ENCODE results near the gene SH3D21. TPM values are rescaled to one million over a fixed set of nuclear protein-coding genes. Genes with fewer than 3 reads are reported as not detected.

SH3D21 gene
- total RNA-seq, 4 donors from 2014 or later: 12.7 to 143 (median 15.9) TPM

- in situ Hi-C loops (cut with MboI; ENCODE audit: low pct_ligation_motif_present in 1 of 4, low pct_unique_long_range_greater_than_20kb in 1 of 4, low sequenced_read_pairs in 3 of 4) (no loop called here), intact Hi-C loops (cut with DNase I; ENCODE audit: low total_unique reads) (no loop called here)
- Histone ChIP-seq H3K27ac (no peak overlapping the region), H3K4me3 (no peak overlapping the region), H3K4me1 (peaks cover 0 to 12% (median 11%) of the 10 kb centered on the region in 4 donors), H3K9me3 (no peaks in the 10 kb centered on the region), H3K36me3 (peaks cover 0 to 37% (median 8%) of the 10 kb centered on the region in 4 donors), H3K27me3 (no peaks in the 10 kb centered on the region)
- DNase-seq: no peak
- WGBS, 2 donors (ENCODE audit: low coverage in 1 of 2): 89% methylated on average over 7 of the region's 7 CpGs; no CpG with 5 or more reads in 1 of the 2 donors
- TF ChIP-seq POLR2A (IDR thresholded peaks at IDR 0.05): no peak
- TF ChIP-seq POLR2AphosphoS5 (IDR thresholded peaks at IDR 0.05): no peak
- TF ChIP-seq CTCF (IDR thresholded peaks at IDR 0.05): no peak
- TF ChIP-seq EP300 (IDR thresholded peaks at IDR 0.05; ENCODE audit: low read depth): no peak
Observed at GRCh38 chr1:36345353-36345752, 39.2 kb downstream of the SH3D21 start.

GRCh38 chr1:36346741-36347370, 40.7 kb downstream of the SH3D21 start:
- peaks cover 0 to 28% (median 8%) of the 10 kb centered on the region in 4 donors for H3K36me3 ChIP-seq
- intact Hi-C loops (cut with DNase I; ENCODE audit: low total_unique reads) (no loop called here), in situ Hi-C loops (cut with MboI; ENCODE audit: low pct_ligation_motif_present in 1 of 4, low pct_unique_long_range_greater_than_20kb in 1 of 4, low sequenced_read_pairs in 3 of 4) (no loop called here)
- no peaks in the 10 kb centered on the region for H3K27me3 ChIP-seq
- TF ChIP-seq CTCF (IDR thresholded peaks at IDR 0.05) (no peak), EP300 (IDR thresholded peaks at IDR 0.05; ENCODE audit: low read depth) (no peak), POLR2A (IDR thresholded peaks at IDR 0.05) (no peak), POLR2AphosphoS5 (IDR thresholded peaks at IDR 0.05) (no peak)
- H3K4me1 ChIP-seq: peaks cover under 1 to 26% (median 24%) of the 10 kb centered on the region in 4 donors
- H3K9me3 ChIP-seq: no peaks in the 10 kb centered on the region
- H3K27ac ChIP-seq: no peak overlapping the region
- DNase-seq: no peak
- no peak overlapping the region for H3K4me3 ChIP-seq
- WGBS, 2 donors (ENCODE audit: low coverage in 1 of 2): 57 to 95% methylated on average over 1 to 8 of the region's 8 CpGs

DNA sequence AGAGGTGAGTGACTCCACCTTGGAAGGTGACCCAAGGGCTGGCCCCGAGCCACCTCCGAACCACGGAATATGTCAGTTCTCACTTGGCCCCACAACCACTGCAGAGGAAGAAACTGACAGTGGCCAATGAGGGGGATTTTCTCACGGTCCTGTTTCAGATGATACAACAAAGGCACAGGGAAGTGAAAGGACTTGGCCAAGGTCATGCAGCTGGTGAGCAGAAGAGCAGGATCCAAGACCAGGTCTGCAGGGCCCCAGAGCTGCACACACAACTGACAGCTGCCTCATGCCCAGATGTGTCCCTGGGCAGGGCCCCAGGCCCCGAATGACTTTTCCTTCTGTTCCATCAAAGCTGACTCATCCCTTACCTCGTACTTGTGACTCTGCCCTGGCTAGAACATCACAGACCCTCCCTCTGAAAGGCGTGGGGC, 43.1 kb downstream of the SH3D21 start:
- H3K36me3 ChIP-seq: peaks cover 0 to 33% (median 11%) of the 10 kb centered on the region in 4 donors
- peaks cover 4 to 31% (median 28%) of the 10 kb centered on the region in 4 donors for H3K4me1 ChIP-seq
- no peak overlapping the region for H3K4me3 ChIP-seq
- no peak for DNase-seq
- no peak for TF ChIP-seq POLR2A (IDR thresholded peaks at IDR 0.05)
- 57 to 100% methylated on average over 1 to 7 of the region's 7 CpGs for WGBS, 2 donors (ENCODE audit: low coverage in 1 of 2)
- in situ Hi-C loops (cut with MboI; ENCODE audit: low pct_ligation_motif_present in 1 of 4, low pct_unique_long_range_greater_than_20kb in 1 of 4, low sequenced_read_pairs in 3 of 4): no loop called here
- H3K27ac ChIP-seq: peak overlapping the region; percentile 57 to 75 (median 64)
- H3K27me3 ChIP-seq: no peaks in the 10 kb centered on the region
- intact Hi-C loops (cut with DNase I; ENCODE audit: low total_unique reads): no loop called here
- H3K9me3 ChIP-seq: no peaks in the 10 kb centered on the region

- 86% methylated on average over 16 of the region's 16 CpGs; no CpG with 5 or more reads in 1 of the 2 donors for WGBS, 2 donors (ENCODE audit: low coverage in 1 of 2)
- intact Hi-C loops (cut with DNase I; ENCODE audit: low total_unique reads) (no loop called here), in situ Hi-C loops (cut with MboI; ENCODE audit: low pct_ligation_motif_present in 1 of 4, low pct_unique_long_range_greater_than_20kb in 1 of 4, low sequenced_read_pairs in 3 of 4) (no loop called here)
- H3K9me3 ChIP-seq: no peaks in the 10 kb centered on the region
- H3K4me3 ChIP-seq: no peak overlapping the region
- no peak for DNase-seq
- H3K4me1 ChIP-seq: peaks cover 4 to 31% (median 28%) of the 10 kb centered on the region in 4 donors
- H3K36me3 ChIP-seq: peaks cover 0 to 39% (median 11%) of the 10 kb centered on the region in 4 donors
- H3K27me3 ChIP-seq: no peaks in the 10 kb centered on the region
- H3K27ac ChIP-seq: peak overlapping the region; percentile 57 to 75 (median 64)
- TF ChIP-seq POLR2AphosphoS5 (IDR thresholded peaks at IDR 0.05) (no peak), EP300 (IDR thresholded peaks at IDR 0.05; ENCODE audit: low read depth) (no peak), CTCF (IDR thresholded peaks at IDR 0.05) (no peak), POLR2A (IDR thresholded peaks at IDR 0.05) (no peak)
Observed at GRCh38 chr1:36349839-36350238, 43.7 kb downstream of the SH3D21 start.

All from transverse colon (tissue), 4 donors.